ENCODE data around the gene GBE1.
"Not testable (repeated sequence)": the region's sequence is repeated elsewhere in the genome, so short reads cannot be mapped to it uniquely, and the experiment has no call there.

GBE1 gene

GRCh38 chr3:81760924-81761903 is at the start of gene GBE1:
TSS of gene GBE1 (minus strand) at chr3:81761645. CDS start at chr3:81761517, 128 bp downstream.
- DNase-seq (ENCODE audit: low spot score) = peak; percentile 94

DNA sequence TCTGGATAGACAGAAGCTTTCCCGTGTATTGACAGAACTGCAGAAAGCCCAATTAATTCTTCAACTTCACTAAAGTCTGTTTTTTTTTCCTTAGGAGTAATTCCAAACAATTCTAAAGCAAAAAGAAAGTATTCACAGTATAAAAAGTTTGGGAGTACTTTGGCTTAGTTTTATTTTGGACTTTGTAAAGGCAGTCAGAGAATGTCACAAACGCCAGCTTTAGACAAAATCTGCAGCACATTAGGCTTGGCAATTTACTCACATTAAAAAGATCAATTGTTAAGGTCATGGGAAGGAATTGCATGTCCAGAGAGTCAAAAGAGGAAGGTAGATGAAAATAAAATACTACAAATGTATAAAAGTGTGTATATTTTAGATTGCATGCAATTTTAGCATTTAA is 47.5 kb upstream of the GBE1 start:
- DNase-seq (ENCODE audit: low spot score) = no peak

DNA sequence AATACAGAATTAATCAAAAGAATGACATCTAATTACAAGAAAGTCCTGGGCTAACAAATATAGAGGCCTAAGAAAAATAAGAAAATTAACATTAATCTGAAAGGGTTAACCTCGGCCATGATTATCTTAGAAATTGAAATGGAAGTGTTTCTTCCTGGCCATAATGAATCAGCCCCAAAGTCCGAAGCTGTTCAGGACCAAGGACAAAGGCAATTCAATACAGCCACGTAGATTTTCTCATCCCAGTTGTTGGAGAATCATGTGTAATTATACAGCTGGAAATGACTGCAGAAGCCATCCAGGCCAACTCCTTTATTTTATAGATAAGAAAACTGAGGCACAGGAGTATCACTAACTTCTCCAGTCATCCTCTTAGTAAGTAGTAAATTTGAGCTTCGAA is 38.0 kb upstream of the GBE1 start:
- no peak for DNase-seq (ENCODE audit: low spot score)

DNA sequence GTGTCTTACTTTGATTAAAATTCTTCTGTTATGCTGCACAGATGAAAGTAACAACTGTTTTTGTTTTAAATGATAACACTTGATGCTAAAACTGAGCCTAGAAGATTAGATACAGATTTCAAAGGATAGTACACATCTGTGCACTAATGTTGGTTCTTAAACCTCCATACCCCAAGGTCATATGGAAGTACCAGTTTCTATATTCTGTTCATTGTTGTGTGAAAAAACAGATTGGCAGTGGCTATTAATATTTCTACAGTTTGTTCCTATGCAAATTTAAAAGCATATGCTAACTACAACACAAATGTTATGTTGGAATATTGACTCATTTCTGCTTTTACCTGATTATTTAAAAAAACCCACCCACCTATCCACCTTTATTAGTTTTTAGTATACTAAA is 32.0 kb upstream of the GBE1 start:
- DNase-seq (ENCODE audit: low spot score) = no peak

GRCh38 chr3:81790117-81790516 is 28.7 kb upstream of the GBE1 start:
- no peak for DNase-seq (ENCODE audit: low spot score)

DNA sequence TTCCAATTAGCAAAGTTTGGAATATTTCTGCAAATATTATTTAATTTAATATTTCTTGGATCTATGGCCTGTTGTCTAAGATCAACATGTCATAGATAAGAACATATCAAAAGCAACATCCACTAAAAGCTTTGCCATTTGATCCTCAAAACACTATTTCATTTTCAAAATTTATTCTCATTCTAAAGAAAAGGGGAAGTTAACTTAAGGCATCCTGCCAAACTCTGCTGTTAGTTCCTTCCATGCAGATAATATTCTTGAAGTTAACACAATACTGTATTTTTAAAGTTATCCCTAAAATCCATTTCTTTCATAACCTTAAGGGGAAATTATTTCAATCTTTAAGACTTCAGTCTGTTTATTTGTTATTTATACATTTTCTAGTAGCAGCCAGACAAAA is 28.2 kb upstream of the GBE1 start:
- no peak for DNase-seq (ENCODE audit: low spot score)

DNA sequence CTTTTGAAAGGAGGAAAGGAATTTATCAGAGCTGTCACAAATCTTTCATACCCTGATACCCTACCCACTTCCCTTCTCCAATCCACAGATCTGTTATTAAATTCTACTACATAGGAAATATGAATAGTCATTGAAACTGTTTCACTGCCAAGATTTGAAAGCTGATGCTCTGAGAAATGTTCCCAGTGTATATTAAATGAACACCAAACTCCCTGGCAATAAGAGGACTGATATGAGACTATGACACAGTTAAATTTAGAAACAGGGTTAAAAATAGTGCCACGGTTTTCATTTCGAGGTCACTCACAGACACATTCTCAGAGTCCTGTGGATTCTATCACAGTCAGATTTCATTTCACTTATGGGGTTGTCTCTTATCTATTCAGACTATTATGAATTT is 27.2 kb upstream of the GBE1 start:
- no peak for DNase-seq (ENCODE audit: low spot score)

- DNase-seq (ENCODE audit: low spot score) = no peak
Observed at GRCh38 chr3:81788044-81788443, 26.6 kb upstream of the GBE1 start.

GRCh38 chr3:81782585-81782984 is 21.1 kb upstream of the GBE1 start:
- no peak for DNase-seq (ENCODE audit: low spot score)

DNA sequence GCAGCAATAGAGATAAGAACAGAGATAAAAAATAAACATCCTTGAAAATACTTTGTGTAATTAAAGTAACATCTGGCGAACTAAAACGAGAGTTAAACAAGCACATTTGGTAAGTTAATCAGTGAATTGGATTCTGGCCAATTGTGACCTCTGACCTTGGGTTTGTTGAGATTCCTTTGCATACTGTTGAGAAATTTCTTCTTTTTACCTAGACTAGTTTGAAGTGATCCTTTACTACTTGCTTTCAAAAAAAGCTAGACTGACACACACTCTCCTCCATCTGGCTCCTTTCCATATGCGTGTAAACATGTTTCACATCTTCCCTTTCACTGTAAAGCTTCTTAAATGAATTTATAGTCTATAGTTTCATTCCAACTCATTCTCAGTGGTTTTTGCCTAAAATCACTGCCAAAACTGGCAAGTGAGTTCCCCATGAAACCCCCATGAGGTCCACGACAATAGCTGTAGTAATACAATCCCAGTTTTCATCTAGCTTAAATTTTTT is 17.3 kb upstream of the GBE1 start:
- DNase-seq (ENCODE audit: low spot score) = no peak

- DNase-seq (ENCODE audit: low spot score) = no peak
Observed at GRCh38 chr3:81776643-81777042, 15.2 kb upstream of the GBE1 start.

GRCh38 chr3:81770710-81771109 is 9.3 kb upstream of the GBE1 start:
- DNase-seq (ENCODE audit: low spot score) = no peak

DNA sequence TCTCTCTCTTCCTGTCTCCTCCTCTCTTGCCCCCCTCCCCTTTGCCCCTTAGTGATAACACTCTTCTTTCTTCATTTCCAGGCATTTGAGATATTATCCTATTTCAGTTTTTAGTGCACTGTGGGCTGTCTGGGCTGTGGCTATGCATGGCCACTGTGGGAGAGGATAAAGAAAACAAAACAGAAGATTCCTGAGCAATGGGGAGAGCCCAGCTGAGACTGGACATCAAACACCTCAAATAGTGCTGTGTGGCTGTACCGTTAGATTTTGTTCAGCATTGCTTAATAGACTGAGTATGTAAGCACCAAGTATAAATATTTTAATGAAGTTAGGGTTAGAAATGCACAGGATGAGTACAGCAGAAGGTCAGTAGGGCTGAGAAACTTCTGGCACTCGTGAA is 7.9 kb upstream of the GBE1 start:
- no peak for DNase-seq (ENCODE audit: low spot score)

GRCh38 chr3:81767250-81767859 is 5.9 kb upstream of the GBE1 start:
- not testable (repeated sequence) for DNase-seq (ENCODE audit: low spot score)

- no peak for DNase-seq (ENCODE audit: low spot score)
Observed at GRCh38 chr3:81765400-81765799, 4.0 kb upstream of the GBE1 start.

GRCh38 chr3:81764665-81765064 is 3.2 kb upstream of the GBE1 start:
- DNase-seq (ENCODE audit: low spot score) = no peak

- no peak for DNase-seq (ENCODE audit: low spot score)
Observed at GRCh38 chr3:81764002-81764401, 2.6 kb upstream of the GBE1 start.

- no peak for DNase-seq (ENCODE audit: low spot score)
Observed at GRCh38 chr3:81763001-81763400, 1.6 kb upstream of the GBE1 start.

DNA sequence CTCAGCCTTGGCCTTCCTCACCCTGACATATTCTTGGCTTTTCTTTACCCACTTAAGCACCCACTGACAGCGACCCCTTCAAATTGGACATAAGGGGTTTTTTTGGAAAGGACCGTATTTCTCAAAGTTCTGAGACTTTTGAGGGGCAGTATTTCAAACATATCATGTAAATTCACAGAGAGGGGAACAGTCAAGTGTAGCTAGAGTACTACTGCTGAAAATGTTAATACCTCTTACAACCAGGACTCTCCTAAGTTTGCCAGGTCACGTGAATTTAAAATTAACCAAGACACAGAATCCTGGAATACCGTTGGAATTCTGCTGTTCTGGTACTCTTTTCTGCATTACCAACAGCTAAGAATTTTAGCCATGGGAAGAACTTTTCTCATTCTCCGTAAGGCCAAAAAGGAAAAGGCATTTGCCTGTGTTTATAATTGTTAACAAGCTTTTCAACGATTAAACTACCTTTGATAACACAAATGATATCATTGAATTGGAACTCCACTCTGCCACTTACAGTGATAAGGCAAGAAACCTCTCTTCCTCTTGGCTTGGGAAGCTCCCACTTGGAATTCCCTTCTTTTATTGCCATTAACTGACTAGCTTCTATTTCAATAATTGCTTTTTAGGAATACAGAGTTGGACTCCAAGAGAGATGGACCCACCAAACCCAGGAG is 597 bp upstream of the GBE1 start:
- no peak for DNase-seq (ENCODE audit: low spot score)

- DNase-seq (ENCODE audit: low spot score) = no peak
Observed at GRCh38 chr3:81760215-81760614, 1.2 kb downstream of the GBE1 start.

- not testable (repeated sequence) for DNase-seq (ENCODE audit: low spot score)
Observed at GRCh38 chr3:81758771-81759170, 2.7 kb downstream of the GBE1 start.

- no peak for DNase-seq (ENCODE audit: low spot score)
Observed at GRCh38 chr3:81758275-81758674, 3.2 kb downstream of the GBE1 start.

Data from ecto neural progenitor cell (in vitro differentiated cells).